H1 (cell line): ENCODE data around the gene FAM98C. TPM values are rescaled to one million over a fixed set of nuclear protein-coding genes. Genes with fewer than 3 reads are reported as not detected.
A peak's percentile ranks its signal among the peaks of the same experiment; 100 is the strongest.

ENCODE experiments used
- CTCF ChIA-PET: fragments of 300-600 bp; sonication (Branson Sonifier 250); formaldehyde crosslinking; loops from one replicate; lab custom pipeline; 2021; ENCODE audit not compliant: partially characterized antibody; lab: Charles Lee
- POLR2A ChIA-PET: fragments of 300-600 bp; sonication (Branson Sonifier 250); formaldehyde crosslinking; loops from one replicate; lab custom pipeline; 2021; ENCODE audit warnings: inconsistent platforms; ENCODE audit not compliant: partially characterized antibody; lab: Charles Lee
- DNase-seq, 2 experiments: peaks; one replicate each; pipeline versions ENCODE4 v3.0.0 to v3.0.0-alpha.2; 2010 to 2022; ENCODE audit warnings: low spot score in 2 of 2, low read depth in 1 of 2, mixed read lengths in 1 of 2
- FAIRE-seq: peaks from 2 replicates; lab custom pipeline; 2011; peaks lifted over from hg19 to GRCh38; lab: Jason Lieb, UNC
- H2AFZ ChIP-seq: 2 replicates; pipeline ENCODE4 v1.8.1; 2012; ENCODE audit warnings: low read length, inconsistent platforms
- H2AK5ac ChIP-seq: 2 replicates; pipeline ENCODE4 v1.6.1; 2013; ENCODE audit warnings: low read depth, low read length
- H2BK120ac ChIP-seq: replicated peaks from 2 replicates; pipeline ENCODE3; 2013; ENCODE audit warnings: low read depth, low read length, inconsistent platforms
- H2BK12ac ChIP-seq: 2 replicates; pipeline ENCODE4 v1.6.1; 2013; ENCODE audit warnings: low read depth, low read length
- H2BK15ac ChIP-seq: 2 replicates; pipeline ENCODE4 v1.6.1; 2013; ENCODE audit warnings: low read length
- H2BK20ac ChIP-seq: 2 replicates; pipeline ENCODE4 v1.6.1; 2013; ENCODE audit warnings: low read length
- H2BK5ac ChIP-seq: 2 replicates; pipeline ENCODE4 v1.6.1; 2013; ENCODE audit warnings: low read depth, low read length
- H3K14ac ChIP-seq: 2 replicates; pipeline ENCODE4 v1.6.1; 2013; ENCODE audit warnings: inconsistent platforms; ENCODE audit not compliant: insufficient read length
- H3K18ac ChIP-seq: 2 replicates; pipeline ENCODE4 v1.6.1; 2013; ENCODE audit warnings: low read length; ENCODE audit errors: extremely low read depth
- H3K23ac ChIP-seq: 2 replicates; pipeline ENCODE4 v1.6.1; 2013; ENCODE audit warnings: inconsistent platforms; ENCODE audit not compliant: insufficient read length
- H3K23me2 ChIP-seq: 2 replicates; pipeline ENCODE4 v1.6.1; 2013; ENCODE audit warnings: low read depth, low read length
- H3K27ac ChIP-seq: 2 replicates; pipeline ENCODE4 v1.6.1; 2011; ENCODE audit warnings: low read depth, low read length, inconsistent platforms
- H3K27me3 ChIP-seq, 4 experiments: replicated peaks in 1 of 4; 1 replicate in 1 of 4; 2 replicates in 3 of 4; pipeline versions ENCODE4 v1.6.1 to v1.8.1; 2011 to 2013; ENCODE audit warnings: low read length in 3 of 4, mild to moderate bottlenecking in 3 of 4, inconsistent platforms in 2 of 4, mixed read lengths in 2 of 4, moderate library complexity in 1 of 4; ENCODE audit not compliant: control insufficient read depth in 3 of 4, insufficient read depth in 3 of 4; ENCODE audit errors: extremely low read depth in 1 of 4
- H3K36me3 ChIP-seq, 4 experiments: 2 replicates each; pipeline versions ENCODE4 v1.6.1 to v1.8.1; 2011 to 2013; ENCODE audit warnings: mild to moderate bottlenecking in 4 of 4, low read length in 3 of 4, moderate library complexity in 2 of 4, control low read depth in 1 of 4, inconsistent platforms in 1 of 4; ENCODE audit not compliant: insufficient read depth in 4 of 4, control insufficient read depth in 2 of 4
- H3K4ac ChIP-seq: replicated peaks from 2 replicates; pipeline ENCODE3; 2013; ENCODE audit warnings: low read length, low read depth, mixed read lengths, inconsistent platforms; ENCODE audit not compliant: insufficient read length
- H3K4me1 ChIP-seq, 4 experiments: replicated peaks in 1 of 4; 1 replicate in 1 of 4; 2 replicates in 3 of 4; pipeline versions ENCODE4 v1.6.1 to v1.8.1; 2011 to 2013; ENCODE audit warnings: low read length in 3 of 4, inconsistent platforms in 2 of 4, mixed read lengths in 1 of 4; ENCODE audit not compliant: insufficient read depth in 4 of 4, control insufficient read depth in 3 of 4
- H3K4me2 ChIP-seq, 2 experiments: 2 replicates each; pipeline versions ENCODE4 v1.6.1 to v1.8.1; 2011 to 2013; ENCODE audit warnings: low read depth in 2 of 2, low read length in 2 of 2, control low read depth in 1 of 2, inconsistent platforms in 1 of 2, mild to moderate bottlenecking in 1 of 2; ENCODE audit not compliant: insufficient read depth in 1 of 2
- H3K4me3 ChIP-seq, 4 experiments: fragments of 200-600, 300-600 bp in 1 of 4; sonication (generic), shearing (Covaris generic), sonication (Bioruptor Twin) in 1 of 4; 2 replicates each; pipeline versions ENCODE4 v1.5.1 to v1.8.1; 2011 to 2016; ENCODE audit warnings: low read length in 4 of 4, low read depth in 3 of 4, control low read depth in 2 of 4, inconsistent platforms in 2 of 4, mild to moderate bottlenecking in 2 of 4, mixed read lengths in 1 of 4, moderate library complexity in 1 of 4; ENCODE audit not compliant: insufficient read depth in 2 of 4; ENCODE audit errors: extremely low read depth in 1 of 4
- H3K56ac ChIP-seq: replicated peaks from 2 replicates; pipeline ENCODE3; 2013; ENCODE audit warnings: low read depth, mild to moderate bottlenecking, mixed read lengths, low read length, inconsistent platforms; ENCODE audit not compliant: insufficient read length
- H3K79me1 ChIP-seq: 2 replicates; pipeline ENCODE4 v1.6.1; 2013; ENCODE audit warnings: low read depth, low read length, control low read depth
- H3K79me2 ChIP-seq, 2 experiments: 2 replicates each; pipeline versions ENCODE4 v1.6.1 to v1.8.1; 2012 to 2013; ENCODE audit warnings: low read length in 2 of 2, mild to moderate bottlenecking in 2 of 2, inconsistent platforms in 1 of 2; ENCODE audit not compliant: insufficient read depth in 2 of 2, control insufficient read depth in 1 of 2
- H3K9ac ChIP-seq, 4 experiments: replicated peaks in 1 of 4; 1 replicate in 1 of 4; 2 replicates in 3 of 4; pipeline versions ENCODE4 v1.6.1 to v1.8.1; 2011 to 2013; ENCODE audit warnings: low read depth in 3 of 4, low read length in 3 of 4, control low read depth in 2 of 4, mild to moderate bottlenecking in 2 of 4, moderate library complexity in 2 of 4, inconsistent platforms in 1 of 4; ENCODE audit errors: extremely low read depth in 1 of 4
- H3K9me3 ChIP-seq, 2 experiments: 2 replicates each; pipeline versions ENCODE4 v1.6.1 to v1.8.1; 2012 to 2013; ENCODE audit warnings: mild to moderate bottlenecking in 2 of 2, moderate library complexity in 2 of 2, control low read depth in 1 of 2, inconsistent platforms in 1 of 2, low read depth in 1 of 2, low read length in 1 of 2, mixed read lengths in 1 of 2; ENCODE audit not compliant: insufficient read depth in 2 of 2
- H4K20me1 ChIP-seq, 2 experiments: replicated peaks in 1 of 2; 2 replicates each; pipeline versions ENCODE3 to v1.8.1; 2011 to 2013; ENCODE audit warnings: inconsistent platforms in 2 of 2, low read length in 2 of 2, mild to moderate bottlenecking in 1 of 2; ENCODE audit not compliant: insufficient read depth in 2 of 2, control insufficient read depth in 1 of 2
- H4K5ac ChIP-seq: 2 replicates; pipeline ENCODE4 v1.6.1; 2013; ENCODE audit warnings: low read length, low read depth, mixed read lengths, inconsistent platforms; ENCODE audit not compliant: insufficient read length
- H4K8ac ChIP-seq: 2 replicates; pipeline ENCODE4 v1.8.0; 2013; ENCODE audit warnings: mild to moderate bottlenecking, moderate library complexity, low read length, inconsistent platforms; ENCODE audit not compliant: insufficient read depth; ENCODE audit errors: extremely low read depth
- H4K91ac ChIP-seq: replicated peaks from 2 replicates; pipeline ENCODE3; 2013; ENCODE audit warnings: low read length, mixed read lengths, inconsistent platforms; ENCODE audit not compliant: insufficient read length
- EGR1 ChIP-seq: IDR thresholded peaks from 2 replicates; pipeline ENCODE4 v1.6.1; 2011; ENCODE audit warnings: low read depth, low read length, borderline replicate concordance
- FOSL1 ChIP-seq: IDR thresholded peaks from 2 replicates; pipeline ENCODE4 v1.6.1; 2011; ENCODE audit warnings: mild to moderate bottlenecking, low read depth, low read length, moderate library complexity; ENCODE audit not compliant: insufficient read depth
- KDM1A ChIP-seq: fragments of 200-600, 300-600 bp; sonication (generic); IDR thresholded peaks from 2 replicates; pipeline ENCODE4 v1.7.1; 2016; ENCODE audit warnings: mild to moderate bottlenecking, low read length, borderline replicate concordance
- RFX5 ChIP-seq: IDR thresholded peaks from 2 replicates; pipeline ENCODE4 v1.6.1; 2011; ENCODE audit warnings: low read depth, low read length, improper control_type of control experiment, borderline replicate concordance
- SIRT6 ChIP-seq: IDR thresholded peaks from one replicate; pipeline ENCODE4 v1.7.1; 2012; ENCODE audit warnings: low read length, inconsistent platforms
- SP1 ChIP-seq: IDR thresholded peaks from 2 replicates; pipeline ENCODE4 v1.6.1; 2011; ENCODE audit warnings: low read depth, low read length
- SP4 ChIP-seq: IDR thresholded peaks from 2 replicates; pipeline ENCODE4 v1.6.1; 2012; ENCODE audit warnings: low read length, inconsistent platforms
- WGBS, 2 experiments: shearing (Covaris generic) in 1 of 2; methylation state at CpG; one replicate each; pipeline versions ENCODE4 v1.1.6 to v1.1.7; 2013 to 2015; ENCODE audit warnings: low lambda C conversion rate in 2 of 2, mixed read lengths in 2 of 2, inconsistent platforms in 1 of 2, low coverage in 1 of 2, missing lambda C conversion rate in 1 of 2; ENCODE audit not compliant: insufficient replicate concordance in 2 of 2, insufficient coverage in 1 of 2, insufficient read length in 1 of 2; ENCODE audit errors: extremely low coverage in 1 of 2, missing lambda C conversion rate in 1 of 2; 5-methylcytosine and 5-hydroxymethylcytosine counted together
- polyA plus RNA-seq, 7 experiments: library from polyadenylated mRNA; depleted of rRNA in 3 of 7; stranded (reverse) in 5 of 7; unstranded in 2 of 7; fragments of >200 nt in 5 of 7; fragments of 200-250 nt in 2 of 7; gene quantifications; 1 replicate in 5 of 7; 2 replicates in 1 of 7; 4 replicates in 1 of 7; pipeline versions ENCODE4 v1.2.1 to v1.2.3, GENCODE V29; 2011 to 2013; ENCODE audit warnings: missing spikeins in 2 of 7, mixed read lengths in 2 of 7
- total RNA-seq: library from RNA; stranded (reverse); fragmentation: NEBNext Ultra II Directional; extraction: Animal tissue kit (Norgen Biotek cat#: 25700); gene quantifications from 2 replicates; pipeline ENCODE4 v1.2.1, GENCODE V29; 2021

Gene FAM98C
- total and polyA plus RNA-seq, 2 of the 8 experiments (the other 6 are each of a cell fraction or from before 2014, with no cell fraction given): 6.1 to 9.4 TPM

GRCh38 chr19:38375098-38375493 lies 27.8 kb upstream of the FAM98C start:
- Histone ChIP-seq H3K9me3 (no peaks in the 10 kb centered on the region), H3K36me3 (no peaks in the 10 kb centered on the region; a peak in 4 of 8 replicates), H3K27me3 (no peaks in the 10 kb centered on the region; a peak in 2 of 7 replicates), H3K79me1 (peaks cover 14% of the 10 kb centered on the region), H3K14ac (no peak overlapping the region), H2BK12ac (0 out of 2 replicates have a peak overlapping the region, but pooled peaks have one; percentile 75), H2AK5ac (no peak overlapping the region), H3K27ac (peak overlapping the region; percentile 62; the same call in 1 of the 2 replicates), H3K79me2 (peaks cover 0 to 22% of the 10 kb centered on the region in 2 experiments; a peak in 2 of 4 replicates), H2BK20ac (no peak overlapping the region), H3K56ac (peak overlapping the region; percentile 96), H2BK15ac (no peak overlapping the region), H3K9ac (peak overlapping the region; percentile 75 to 97 (median 88)), H3K23ac (no peak overlapping the region), H3K4me2 (peak overlapping the region; percentile 73 to 100), H4K91ac (peak overlapping the region; percentile 85), H4K20me1 (peaks cover 2 to 3% of the 10 kb centered on the region in 2 experiments), H4K8ac (peak overlapping the region; percentile 96; the same call in 1 of the 2 replicates), H3K4me1 (peaks cover 0 to 6% (median 3%) of the 10 kb centered on the region in 4 experiments; a peak in 3 of 7 replicates), H2BK5ac (peak overlapping the region; percentile 90), H3K4ac (no peak overlapping the region), H4K5ac (peak overlapping the region; percentile 95), H2AFZ (no peak overlapping the region), H3K23me2 (peaks cover 7% of the 10 kb centered on the region; the same call in 1 of the 2 replicates)
- WGBS, 2 experiments: 6% methylated on average over 18 of the region's 18 CpGs; no CpG with 5 or more reads in 1 of the 2 experiments
- POLR2A ChIA-PET: interaction anchor here (1.0 to 3.8 kb wide), 7 partner anchors 9 to 131 kb away, joined by 3 to 35 read pairs (median 6); partner anchors contain the start of genes GGN and SPRED3
- no peak for DNase-seq
- CTCF ChIA-PET: interaction anchor here (1.2 to 5.7 kb wide), 4 partner anchors 10 to 131 kb away, joined by 4 to 37 read pairs (median 18); no protein-coding TSS in a partner anchor
- TF ChIP-seq SIRT6: no peak
- no peak for TF ChIP-seq KDM1A
- TF ChIP-seq SP4: 0 out of 2 replicates have a peak, but pooled peaks have one; percentile 14
- TF ChIP-seq RFX5: no peak
- TF ChIP-seq EGR1: no peak
- no peak for TF ChIP-seq SP1
- TF ChIP-seq FOSL1: no peak
- TF ChIP-seq, all 59 proteins: peak for 1
- Histone ChIP-seq H2BK120ac (no peak overlapping the region), H3K18ac (peak overlapping the region; percentile 98), H3K4me3 (peak overlapping the region; percentile 85 to 96 (median 90))
- FAIRE-seq: no peak
